Body of pancreas (tissue), 4 donors: ENCODE data around the gene DEFB112. TPM values are rescaled to one million over a fixed set of nuclear protein-coding genes. Genes with fewer than 3 reads are reported as not detected.

Experiments
- ATAC-seq: fragments of 150-250 bp; one replicate; pipeline ENCODE4 v1.9.1; 2016
- DNase-seq, 4 donors: peaks; one replicate each; pipeline ENCODE4 v3.0.0-alpha.2; 2019
- H3K27ac ChIP-seq, 4 donors: fragments of 200-600 bp; sonication (generic); 1 replicate in 3 of 4; 2 replicates in 1 of 4; pipeline versions ENCODE4 v1.5.1 to v1.6.1; 2016 to 2019; ENCODE audit warnings: mild to moderate bottlenecking in 1 of 4, mixed read lengths in 1 of 4, moderate library complexity in 1 of 4
- H3K27me3 ChIP-seq, 2 donors: fragments of 200-600 bp; sonication (generic); one replicate each; pipeline ENCODE4 v1.6.0; 2016; ENCODE audit warnings: mild to moderate bottlenecking in 1 of 2
- H3K36me3 ChIP-seq, 2 donors: fragments of 200-600 bp; sonication (generic); replicated peaks in 1 of 2; 2 replicates each; pipeline ENCODE4 v1.5.1; 2016; ENCODE audit warnings: low read depth in 2 of 2; ENCODE audit not compliant: insufficient read depth in 1 of 2
- H3K4me1 ChIP-seq: fragments of 200-600 bp; sonication (generic); one replicate; pipeline ENCODE4 v1.6.0; 2016
- H3K4me3 ChIP-seq, 2 donors: fragments of 200-600 bp; sonication (generic); 1 replicate in 1 of 2; 2 replicates in 1 of 2; pipeline ENCODE4 v1.5.1; 2016 to 2019
- H3K9me3 ChIP-seq, 3 donors: fragments of 200-600 bp; sonication (generic); 1 replicate in 2 of 3; 2 replicates in 1 of 3; pipeline ENCODE4 v1.5.1; 2016
- CTCF ChIP-seq, 7 experiments: fragments of 450-650 bp in 4 of 7; fragments of 200-600 bp in 3 of 7; sonication (generic) in 3 of 7; IDR thresholded peaks; one replicate each; pipeline ENCODE4 v1.5.1; 2016 to 2019; ENCODE audit warnings: antibody characterized with exemption in 7 of 7
- POLR2A ChIP-seq, 3 donors: fragments of 450-650 bp; IDR thresholded peaks; one replicate each; pipeline ENCODE4 v1.6.1; 2016; ENCODE audit warnings: antibody characterized with exemption in 3 of 3, mild to moderate bottlenecking in 2 of 3
- WGBS, 2 donors: methylation state at CpG; one replicate each; pipeline ENCODE4 v1.1.5; 2017; 5-methylcytosine and 5-hydroxymethylcytosine counted together
- intact Hi-C: fragments of 100-400 bp; cut with DNase I; formaldehyde crosslinking; loops from one replicate; pipeline ENCODE4 v1.15.1; 2023
- total RNA-seq, 2 donors: library from RNA; depleted of rRNA; stranded (reverse); fragments of >200 nt; gene quantifications; one replicate each; pipeline ENCODE4 v1.1.0, GENCODE V29; 2016

The DEFB112 gene
- total RNA-seq, 2 donors from 2014 or later, result not detected

GRCh38 chr6:50056242-50056641 is 6.5 kb upstream of the DEFB112 start:
- no peak for TF ChIP-seq POLR2A (IDR thresholded peaks at IDR 0.05)
- TF ChIP-seq CTCF (IDR thresholded peaks at IDR 0.05), result no peak
- intact Hi-C loops, result no loop called here
- Histone ChIP-seq H3K27me3 (no peaks in the 10 kb centered on the region), H3K4me3 (no peak overlapping the region), H3K9me3 (no peaks in the 10 kb centered on the region), H3K27ac (no peak overlapping the region), H3K4me1 (no peaks in the 10 kb centered on the region), H3K36me3 (no peaks in the 10 kb centered on the region)
- ATAC-seq (no peak), DNase-seq (no peak)
- WGBS, 2 donors, result 59% methylated on average over 1 of the region's 1 CpG

- intact Hi-C loops, result no loop called here
- H3K27ac ChIP-seq, result no peak overlapping the region
- no peaks in the 10 kb centered on the region for H3K27me3 ChIP-seq
- 59 to 63% methylated on average over 3 of the region's 3 CpGs for WGBS, 2 donors
- TF ChIP-seq POLR2A (IDR thresholded peaks at IDR 0.05), result no peak
- DNase-seq (no peak), ATAC-seq (no peak)
- no peak overlapping the region for H3K4me3 ChIP-seq
- no peaks in the 10 kb centered on the region for H3K9me3 ChIP-seq
- H3K36me3 ChIP-seq, result no peaks in the 10 kb centered on the region
- no peaks in the 10 kb centered on the region for H3K4me1 ChIP-seq
These were observed 2.7 kb downstream of the DEFB112 start for GRCh38 chr6:50047026-50047425.

DNA sequence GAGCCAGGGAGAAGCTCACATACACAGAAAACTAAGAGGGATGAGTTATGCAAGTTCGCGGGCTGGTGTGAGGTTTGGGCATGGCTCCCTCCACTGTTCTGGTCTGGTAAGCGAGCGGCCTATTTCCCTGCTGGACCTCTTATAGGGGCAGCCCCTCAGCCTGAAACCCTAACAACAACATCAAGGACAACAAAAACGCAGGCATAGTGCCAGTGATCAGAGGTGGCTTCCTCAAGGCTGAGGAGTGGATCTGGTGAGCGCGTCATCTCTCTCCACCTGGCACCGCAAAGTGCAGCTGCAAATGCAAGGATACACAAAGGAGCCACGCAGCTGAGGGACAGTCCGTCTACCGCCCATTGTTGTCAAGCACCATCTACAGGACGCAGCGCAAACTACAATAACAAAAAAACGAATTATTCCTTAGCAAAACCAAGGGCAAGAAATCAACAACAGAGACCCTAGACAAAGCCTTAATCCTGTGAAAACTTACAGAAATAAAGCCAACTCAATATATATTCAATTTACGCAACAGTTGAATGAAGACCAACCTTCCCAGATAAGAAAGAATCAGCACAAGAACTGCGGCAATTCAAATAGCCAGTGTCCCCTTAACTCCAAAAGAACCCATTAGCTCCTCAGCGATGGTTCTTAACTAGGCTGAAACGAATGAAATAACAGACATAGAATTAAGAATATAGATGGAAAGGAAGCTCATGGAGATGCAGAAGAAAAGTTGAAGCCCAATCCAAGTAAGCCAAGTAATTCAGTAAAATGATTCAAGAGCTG is 18.8 kb downstream of the DEFB112 start:
- Histone ChIP-seq H3K36me3 (no peaks in the 10 kb centered on the region), H3K27ac (no peak overlapping the region), H3K27me3 (no peaks in the 10 kb centered on the region), H3K4me1 (no peaks in the 10 kb centered on the region), H3K9me3 (no peaks in the 10 kb centered on the region), H3K4me3 (no peak overlapping the region)
- DNase-seq, result no peak
- 39 to 43% methylated on average over 16 to 18 of the region's 18 CpGs for WGBS, 2 donors
- intact Hi-C loops, result no loop called here
- ATAC-seq, result no peak
- TF ChIP-seq POLR2A (IDR thresholded peaks at IDR 0.05) (no peak), CTCF (IDR thresholded peaks at IDR 0.05) (no peak)

DNA sequence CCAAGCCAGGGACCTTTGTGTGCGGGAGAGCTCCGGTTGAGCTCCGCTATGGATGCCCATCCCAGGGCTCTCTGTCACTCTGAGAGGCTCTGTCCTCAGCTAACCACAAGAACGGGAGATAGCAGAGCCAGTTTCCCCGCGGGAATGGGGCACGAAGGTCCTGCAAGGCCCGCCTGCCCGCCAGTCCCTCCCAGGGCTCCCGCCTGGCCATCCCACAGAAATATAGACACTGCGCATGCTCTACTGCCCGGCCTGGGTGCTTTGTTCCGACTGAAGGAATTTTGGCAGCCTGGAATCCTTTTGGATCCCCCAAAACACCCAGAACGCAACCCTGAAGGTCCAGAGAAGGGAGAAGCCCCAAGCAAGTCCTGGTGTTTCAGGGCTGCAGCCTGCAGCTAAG is 19.4 kb downstream of the DEFB112 start:
- DNase-seq, result no peak
- WGBS, 2 donors, result 62 to 84% methylated on average over 8 to 9 of the region's 14 CpGs
- intact Hi-C loops, result no loop called here

DNA sequence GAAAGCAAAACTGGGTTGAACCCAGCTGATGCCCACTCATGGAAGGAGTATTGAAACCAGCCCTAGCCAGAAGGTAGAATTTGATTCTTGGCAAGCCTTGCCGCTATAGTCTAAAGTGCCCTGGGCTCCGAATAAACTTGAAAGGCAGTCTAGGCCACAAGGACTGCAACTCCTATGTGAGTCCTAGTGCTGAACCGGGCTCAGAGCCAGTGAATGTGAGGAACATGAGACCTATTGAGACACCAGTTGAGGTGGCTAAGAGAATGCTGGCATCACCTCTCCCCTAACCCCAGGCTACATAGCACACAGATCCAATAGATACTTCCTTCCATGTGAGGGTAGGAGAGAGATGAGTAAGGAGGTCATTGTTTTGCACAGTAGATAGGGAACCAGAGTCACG is 24.5 kb downstream of the DEFB112 start:
- ATAC-seq (no peak), DNase-seq (no peak)
- H3K27ac ChIP-seq, result no peak overlapping the region
- intact Hi-C loops, result no loop called here
- H3K27me3 ChIP-seq, result no peaks in the 10 kb centered on the region
- H3K36me3 ChIP-seq, result no peaks in the 10 kb centered on the region
- H3K9me3 ChIP-seq, result no peaks in the 10 kb centered on the region
- H3K4me1 ChIP-seq, result no peaks in the 10 kb centered on the region
- 70 to 93% methylated on average over 3 to 4 of the region's 4 CpGs for WGBS, 2 donors
- no peak for TF ChIP-seq POLR2A (IDR thresholded peaks at IDR 0.05)
- TF ChIP-seq CTCF (IDR thresholded peaks at IDR 0.05), result no peak
- no peak overlapping the region for H3K4me3 ChIP-seq

More for the DNA sequence above, 19.4 kb downstream of the DEFB112 start:
- no peak for ATAC-seq
- H3K9me3 ChIP-seq, result no peaks in the 10 kb centered on the region
- H3K27me3 ChIP-seq, result no peaks in the 10 kb centered on the region
- no peaks in the 10 kb centered on the region for H3K36me3 ChIP-seq
- no peaks in the 10 kb centered on the region for H3K4me1 ChIP-seq
- no peak overlapping the region for H3K27ac ChIP-seq
- TF ChIP-seq POLR2A (IDR thresholded peaks at IDR 0.05), result no peak
- no peak for TF ChIP-seq CTCF (IDR thresholded peaks at IDR 0.05)
- no peak overlapping the region for H3K4me3 ChIP-seq
